ENCODE results near the gene RNF5.

- TF ChIP-seq CTCF (IDR thresholded peaks at IDR 0.05 in 2 of 3, conservative IDR thresholded peaks at IDR 0.05 in 1 of 3; ENCODE audit: insufficient read depth in 2 of 3, low read depth in 1 of 3, low read length in 3 of 3) = no peak
- no peak for TF ChIP-seq CBFB (CRISPR knock-in tag; IDR thresholded peaks at IDR 0.05)
- TF ChIP-seq CREB1 (IDR thresholded peaks at IDR 0.05) = no peak
- no peak for TF ChIP-seq CREB1 (CRISPR knock-in tag; IDR thresholded peaks at IDR 0.05)
- no peak for TF ChIP-seq TCF7L2 (IDR thresholded peaks at IDR 0.05; ENCODE audit: low read depth, low read length)
- no peak for TF ChIP-seq CEBPB (tag; IDR thresholded peaks at IDR 0.05)
- no peak for TF ChIP-seq ZKSCAN1 (IDR thresholded peaks at IDR 0.05; ENCODE audit: low read depth, low read length)
- TF ChIP-seq ESRRA (IDR thresholded peaks at IDR 0.05; ENCODE audit: borderline replicate concordance, low read depth) = no peak
- TF ChIP-seq ZNF347 (CRISPR knock-in tag; IDR thresholded peaks at IDR 0.05; ENCODE audit: low read depth) = no peak
- TF ChIP-seq, protein P1, sequence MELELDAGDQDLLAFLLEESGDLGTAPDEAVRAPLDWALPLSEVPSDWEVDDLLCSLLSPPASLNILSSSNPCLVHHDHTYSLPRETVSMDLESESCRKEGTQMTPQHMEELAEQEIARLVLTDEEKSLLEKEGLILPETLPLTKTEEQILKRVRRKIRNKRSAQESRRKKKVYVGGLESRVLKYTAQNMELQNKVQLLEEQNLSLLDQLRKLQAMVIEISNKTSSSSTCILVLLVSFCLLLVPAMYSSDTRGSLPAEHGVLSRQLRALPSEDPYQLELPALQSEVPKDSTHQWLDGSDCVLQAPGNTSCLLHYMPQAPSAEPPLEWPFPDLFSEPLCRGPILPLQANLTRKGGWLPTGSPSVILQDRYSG (tag; conservative IDR thresholded peaks at IDR 0.05; ENCODE audit: low read depth) = no peak
- no peak for TF ChIP-seq PTTG1 (tag; IDR thresholded peaks at IDR 0.05; ENCODE audit: low read depth)
Measured at GRCh38 chr6:32148289-32149091, 29.7 kb upstream of the RNF5 start.

All from K562 (cell line).